PC-3 (cell line): Measurements from ENCODE around the gene SNX17. TPM values are rescaled to one million over a fixed set of nuclear protein-coding genes. Genes with fewer than 3 reads are reported as not detected.
A peak's percentile ranks its signal among the peaks of the same experiment; 100 is the strongest.

Experiments
- ATAC-seq: fragments of 200-7000 bp; cut with Tn5 transposase; 2 replicates; pipeline ENCODE4 v1.9.1; 2020; ENCODE audit warnings: mild to moderate bottlenecking, moderate library complexity
- BruUV-seq: library from RNA; stranded (reverse); fragments of 400-500 nt; replicated peaks from 2 replicates; lab custom pipeline; 2021; lab: Mats Ljungman, UMichigan
- CTCF ChIA-PET: fragments of 300-600 bp; sonication (Branson Sonifier 250); formaldehyde crosslinking; loops from one replicate; lab custom pipeline; 2022; ENCODE audit warnings: antibody characterized with exemption; lab: Charles Lee
- POLR2A ChIA-PET: fragments of 300-600 bp; sonication (Branson Sonifier 250); formaldehyde crosslinking; loops from one replicate; lab custom pipeline; 2022; ENCODE audit warnings: antibody characterized with exemption; ENCODE audit not compliant: unreplicated experiment; lab: Charles Lee
- DNase-seq: peaks from one replicate; pipeline ENCODE4 v3.0.0-alpha.2; 2015
- H2AFZ ChIP-seq: fragments of 300-600 bp; sonication (generic); 2 replicates; pipeline ENCODE4 v1.6.0; 2016; ENCODE audit warnings: antibody characterized with exemption, low read length
- H3F3A ChIP-seq: fragments of 300-600 bp; sonication (generic); one replicate; pipeline ENCODE4 v1.6.0; 2017; ENCODE audit warnings: antibody characterized with exemption, low read length, control low read depth, mild to moderate bottlenecking; ENCODE audit not compliant: unreplicated experiment
- H3K27ac ChIP-seq: fragments of 300-600 bp; sonication (generic); 2 replicates; pipeline ENCODE4 v1.5.1; 2016; ENCODE audit warnings: mild to moderate bottlenecking, low read length
- H3K27me3 ChIP-seq: fragments of 300-600 bp; sonication (generic); 2 replicates; pipeline ENCODE4 v1.6.1; 2016; ENCODE audit warnings: low read length, mixed read lengths
- H3K36me3 ChIP-seq: fragments of 300-600 bp; sonication (generic); 2 replicates; pipeline ENCODE4 v1.6.1; 2016; ENCODE audit warnings: low read depth, mixed run types, low read length, mixed read lengths
- H3K4me1 ChIP-seq: fragments of 300-600 bp; sonication (generic); 2 replicates; pipeline ENCODE4 v1.5.1; 2016; ENCODE audit warnings: low read length; ENCODE audit not compliant: insufficient read depth
- H3K4me2 ChIP-seq: fragments of 300-600 bp; sonication (generic); 2 replicates; pipeline ENCODE4 v1.6.0; 2016; ENCODE audit warnings: low read length
- H3K4me3 ChIP-seq: fragments of 300-600 bp; sonication (generic); 2 replicates; pipeline ENCODE4 v1.5.1; 2016; ENCODE audit warnings: mild to moderate bottlenecking, low read length, mixed read lengths
- H3K79me2 ChIP-seq: fragments of 300-600 bp; sonication (generic); 2 replicates; pipeline ENCODE4 v1.6.1; 2017; ENCODE audit warnings: low read length, mixed read lengths
- H3K9ac ChIP-seq: fragments of 300-600 bp; sonication (generic); 2 replicates; pipeline ENCODE4 v1.6.0; 2016; ENCODE audit warnings: mild to moderate bottlenecking, low read length
- H3K9me2 ChIP-seq: fragments of 300-600 bp; sonication (generic); replicated peaks from 2 replicates; pipeline ENCODE4 v1.6.1; 2016; ENCODE audit warnings: mixed run types, low read length, mixed read lengths
- H3K9me3 ChIP-seq: fragments of 300-600 bp; sonication (generic); 2 replicates; pipeline ENCODE4 v1.6.1; 2016; ENCODE audit warnings: low read length, mixed read lengths
- H4K20me1 ChIP-seq: fragments of 300-600 bp; sonication (generic); 2 replicates; pipeline ENCODE4 v1.6.1; 2016; ENCODE audit warnings: low read length, mixed read lengths
- EZH2 ChIP-seq: fragments of 300-600 bp; sonication (generic); IDR thresholded peaks from one replicate; pipeline ENCODE4 v1.6.1; 2017; ENCODE audit warnings: antibody characterized with exemption, mild to moderate bottlenecking, low read length; ENCODE audit not compliant: unreplicated experiment
- EZH2phosphoT487 ChIP-seq: fragments of 300-600 bp; sonication (generic); IDR thresholded peaks from 2 replicates; pipeline ENCODE4 v1.6.1; 2018; ENCODE audit warnings: mild to moderate bottlenecking, antibody characterized with exemption, low read length, borderline replicate concordance
- intact Hi-C: fragments of 100-400 bp; cut with micrococcal nuclease; formaldehyde crosslinking; loops from 2 replicates; pipeline ENCODE4 v1.9.0; 2023
- total RNA-seq: library from RNA; depleted of rRNA; stranded (reverse); fragments of >200 nt; gene quantifications from 2 replicates; pipeline ENCODE4 v1.2.3, GENCODE V29; 2014
- TF ChIP-seq, protein P1 (sequence below): fragments of 300-600 bp; sonication (generic); conservative IDR thresholded peaks from 2 replicates; pipeline ENCODE4 v1.5.1; 2017; ENCODE audit warnings: antibody characterized with exemption, low read depth, mild to moderate bottlenecking, low read length

SNX17 gene
- total RNA-seq, 1 experiment from 2014 or later: 110 TPM

DNA sequence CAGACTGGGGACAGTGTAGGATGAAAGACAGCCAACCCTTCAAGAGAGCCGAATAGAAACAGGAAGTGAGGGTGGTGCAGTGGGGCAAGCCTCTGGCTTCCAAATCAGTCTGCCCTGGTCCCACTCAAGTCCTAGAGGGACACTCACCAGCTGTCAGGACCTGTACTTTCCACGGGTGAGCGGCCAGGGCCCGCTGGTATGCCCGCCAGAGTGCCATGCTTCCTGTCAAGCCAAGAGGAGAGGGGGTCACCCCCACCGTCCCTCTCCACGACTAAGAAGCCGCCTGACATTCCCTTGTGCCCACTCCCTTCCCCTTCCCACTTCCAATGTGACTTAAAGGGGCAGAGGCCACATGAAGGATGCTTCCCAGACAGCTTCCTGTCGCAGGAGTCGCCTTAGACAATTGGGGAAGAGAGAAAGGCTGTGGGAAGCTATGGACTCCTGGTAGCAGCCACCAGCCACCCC, 48.1 kb upstream of the SNX17 start:
- Histone ChIP-seq H3K4me1 (peaks cover 32% of the 10 kb centered on the region), H3K9ac (peak overlapping the region; percentile 97), H3K9me3 (no peaks in the 10 kb centered on the region), H3K9me2 (no peaks in the 10 kb centered on the region), H3F3A (peaks cover 7% of the 10 kb centered on the region), H2AFZ (peak overlapping the region; percentile 80), H3K36me3 (peaks cover 10% of the 10 kb centered on the region; the same call in 1 of the 2 replicates), H3K79me2 (peaks cover 14% of the 10 kb centered on the region), H3K4me3 (peak overlapping the region; percentile 81), H4K20me1 (no peaks in the 10 kb centered on the region), H3K27me3 (no peaks in the 10 kb centered on the region), H3K4me2 (peak overlapping the region; percentile 97), H3K27ac (peak overlapping the region; percentile 94)
- DNase-seq (peak; percentile 4), ATAC-seq (no peak)
- TF ChIP-seq EZH2 (no peak), EZH2phosphoT487 (no peak)
- TF ChIP-seq, protein P1, sequence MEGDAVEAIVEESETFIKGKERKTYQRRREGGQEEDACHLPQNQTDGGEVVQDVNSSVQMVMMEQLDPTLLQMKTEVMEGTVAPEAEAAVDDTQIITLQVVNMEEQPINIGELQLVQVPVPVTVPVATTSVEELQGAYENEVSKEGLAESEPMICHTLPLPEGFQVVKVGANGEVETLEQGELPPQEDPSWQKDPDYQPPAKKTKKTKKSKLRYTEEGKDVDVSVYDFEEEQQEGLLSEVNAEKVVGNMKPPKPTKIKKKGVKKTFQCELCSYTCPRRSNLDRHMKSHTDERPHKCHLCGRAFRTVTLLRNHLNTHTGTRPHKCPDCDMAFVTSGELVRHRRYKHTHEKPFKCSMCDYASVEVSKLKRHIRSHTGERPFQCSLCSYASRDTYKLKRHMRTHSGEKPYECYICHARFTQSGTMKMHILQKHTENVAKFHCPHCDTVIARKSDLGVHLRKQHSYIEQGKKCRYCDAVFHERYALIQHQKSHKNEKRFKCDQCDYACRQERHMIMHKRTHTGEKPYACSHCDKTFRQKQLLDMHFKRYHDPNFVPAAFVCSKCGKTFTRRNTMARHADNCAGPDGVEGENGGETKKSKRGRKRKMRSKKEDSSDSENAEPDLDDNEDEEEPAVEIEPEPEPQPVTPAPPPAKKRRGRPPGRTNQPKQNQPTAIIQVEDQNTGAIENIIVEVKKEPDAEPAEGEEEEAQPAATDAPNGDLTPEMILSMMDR: no peak
- ChIA-PET POLR2A (interaction anchor here (0.6 kb wide), 1 partner anchor 185 kb away, joined by 3 read pairs; no protein-coding TSS in a partner anchor), CTCF (no interaction called here)
- intact Hi-C loops: no loop called here
- TSS peak; percentile 84 for BruUV-seq

DNA sequence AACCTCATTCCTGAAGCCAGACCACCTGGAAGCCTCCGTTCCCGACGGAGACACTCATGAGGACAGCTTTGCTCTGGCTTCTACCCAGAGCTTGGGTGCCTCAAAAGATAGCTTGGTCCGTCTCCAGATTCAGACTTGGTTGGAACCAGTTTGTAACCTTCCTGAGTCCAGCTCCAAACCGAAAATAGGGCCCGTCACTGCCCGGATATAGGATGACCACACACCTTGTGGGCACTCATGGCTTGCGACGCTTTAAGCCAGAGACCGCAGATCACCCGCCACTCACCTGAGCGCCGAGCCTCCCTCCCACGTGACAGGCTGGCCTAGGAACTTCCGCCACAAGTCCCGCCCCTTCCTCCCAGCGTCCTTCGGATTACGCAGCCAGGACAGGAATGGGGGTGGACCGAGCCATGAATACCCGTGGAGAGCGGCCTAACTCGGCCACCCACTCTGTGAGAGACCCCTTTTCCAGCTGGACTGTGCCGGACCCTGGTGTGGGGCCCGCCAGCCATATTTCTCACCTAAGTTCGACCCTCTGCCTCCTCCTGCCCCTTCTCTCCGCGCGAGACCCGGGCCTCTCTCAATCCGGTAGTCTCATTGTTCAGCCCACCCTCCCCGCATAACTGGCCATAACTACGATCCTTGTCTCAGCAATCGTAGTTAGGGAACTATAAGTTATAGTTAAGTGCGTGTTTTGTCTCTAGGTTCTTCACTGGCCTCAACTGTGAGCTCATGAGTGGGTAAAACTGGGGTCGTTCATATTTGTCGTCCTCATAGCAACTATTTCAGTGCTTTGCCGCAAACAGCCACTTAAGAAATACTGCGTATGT, 47.4 kb upstream of the SNX17 start, which contains the start of gene MPV17:
MPV17 (minus strand) TSS at position 332 of the 830 bp plus-strand sequence. CDS start 580 bp downstream, outside the sequence.
- Histone ChIP-seq H2AFZ (peak within 1 kb of the TSS; percentile 80), H3F3A (peaks cover 7% of the 10 kb centered on the region), H3K27ac (peak within 1 kb of the TSS; percentile 94), H3K9me3 (no peaks in the 10 kb centered on the region), H3K4me2 (peak within 1 kb of the TSS; percentile 97), H3K79me2 (peaks cover 14% of the 10 kb centered on the region), H4K20me1 (no peaks in the 10 kb centered on the region), H3K36me3 (peaks cover 14% of the 10 kb centered on the region; the same call in 1 of the 2 replicates), H3K4me3 (peak within 1 kb of the TSS; percentile 81), H3K27me3 (no peaks in the 10 kb centered on the region), H3K9me2 (no peaks in the 10 kb centered on the region), H3K9ac (peak within 1 kb of the TSS; percentile 97), H3K4me1 (peaks cover 32% of the 10 kb centered on the region)
- ChIA-PET CTCF (no interaction called here), POLR2A (interaction anchor here (0.6 to 0.7 kb wide), 2 partner anchors 184 to 1088 kb away, joined by 3 to 4 read pairs; no protein-coding TSS in a partner anchor)
- DNase-seq: peak; percentile 93
- TF ChIP-seq, protein P1: no peak
- TF ChIP-seq EZH2 (no peak), EZH2phosphoT487 (no peak)
- peak; percentile 83 for ATAC-seq
- BruUV-seq: TSS peak; percentile 96
- intact Hi-C loops: no loop called here
